Measurements from ENCODE around the gene DIS3L. TPM values are rescaled to one million over a fixed set of nuclear protein-coding genes. Genes with fewer than 3 reads are reported as not detected.
"Not testable (repeated sequence)": the region's sequence is repeated elsewhere in the genome, so short reads cannot be mapped to it uniquely, and the experiment has no call there.

The DIS3L gene
- total RNA-seq, 2 donors from 2014 or later, result 17.2 to 19.9 TPM

GRCh38 chr15:66356359-66357236, 63.2 kb downstream of the DIS3L start, which contains the start of gene TIPIN:
TIPIN (minus strand) TSS chr15:66356685; CDS start chr15:66352947, 3,738 bp downstream.
- Histone ChIP-seq H3K9me3 (no peaks in the 10 kb centered on the region), H3K4me3 (peak within 1 kb of the TSS; percentile 69), H3K27me3 (no peaks in the 10 kb centered on the region), H3K36me3 (no peaks in the 10 kb centered on the region), H3K27ac (peak within 1 kb of the TSS; percentile 70), H3K4me1 (no peaks in the 10 kb centered on the region), H3K9ac (ENCODE audit: low read depth in 2 of 2, low read length in 2 of 2) (peak within 1 kb of the TSS; percentile 82 to 84)
- intact Hi-C loops (cut with DNase I), result no loop called here
- peak; percentile 97 for DNase-seq
- TF ChIP-seq CTCF (IDR thresholded peaks at IDR 0.05), result no peak

- DNase-seq, result peak; percentile 49
- H3K4me3 ChIP-seq, result no peak overlapping the region
- intact Hi-C loops (cut with DNase I), result no loop called here
- no peaks in the 10 kb centered on the region for H3K4me1 ChIP-seq
- peak overlapping the region; percentile 43 for H3K27ac ChIP-seq
- no peaks in the 10 kb centered on the region for H3K9me3 ChIP-seq
- no peak overlapping the region for H3K9ac ChIP-seq (ENCODE audit: low read depth in 2 of 2, low read length in 2 of 2)
- no peaks in the 10 kb centered on the region for H3K36me3 ChIP-seq
- TF ChIP-seq CTCF (IDR thresholded peaks at IDR 0.05), result no peak
- no peaks in the 10 kb centered on the region for H3K27me3 ChIP-seq
Measured at GRCh38 chr15:66359740-66360139, 66.4 kb downstream of the DIS3L start.

- H3K4me1 ChIP-seq; H3K27ac ChIP-seq; H3K36me3 ChIP-seq; H3K9ac ChIP-seq (ENCODE audit: low read depth in 2 of 2, low read length in 2 of 2); H3K27me3 ChIP-seq; H3K4me3 ChIP-seq; intact Hi-C loops (cut with DNase I); DNase-seq; H3K9me3 ChIP-seq: not testable (repeated sequence)
Measured at GRCh38 chr15:66361745-66362460, 68.5 kb downstream of the DIS3L start.

- H3K27ac ChIP-seq, result no peak overlapping the region
- no peaks in the 10 kb centered on the region for H3K9me3 ChIP-seq
- H3K27me3 ChIP-seq, result no peaks in the 10 kb centered on the region
- no peak for TF ChIP-seq CTCF (IDR thresholded peaks at IDR 0.05)
- H3K4me1 ChIP-seq, result no peaks in the 10 kb centered on the region
- no peak for DNase-seq
- H3K36me3 ChIP-seq, result no peaks in the 10 kb centered on the region
- no peak overlapping the region for H3K4me3 ChIP-seq
- no peak overlapping the region for H3K9ac ChIP-seq (ENCODE audit: low read depth in 2 of 2, low read length in 2 of 2)
- intact Hi-C loops (cut with DNase I), result no loop called here
Measured at GRCh38 chr15:66362776-66363175, 69.4 kb downstream of the DIS3L start.

GRCh38 chr15:66364944-66365528, 71.7 kb downstream of the DIS3L start:
- no peak for TF ChIP-seq CTCF (IDR thresholded peaks at IDR 0.05)
- Histone ChIP-seq H3K27me3 (no peaks in the 10 kb centered on the region), H3K27ac (no peak overlapping the region), H3K4me3 (no peak overlapping the region), H3K36me3 (no peaks in the 10 kb centered on the region), H3K9me3 (no peaks in the 10 kb centered on the region), H3K9ac (ENCODE audit: low read depth in 2 of 2, low read length in 2 of 2) (no peak overlapping the region), H3K4me1 (no peaks in the 10 kb centered on the region)
- intact Hi-C loops (cut with DNase I), result no loop called here
- no peak for DNase-seq
